Dendritic cell treated with granulocyte-macrophage colony-stimulating factor and Interleukin-4, amounts not matched to agents 40 ng/mL and 50 ng/mL, for 4 days (primary cell): ENCODE results near the gene WDR74.
A peak's percentile ranks its signal among the peaks of the same experiment; 100 is the strongest.
"Not testable (repeated sequence)": the region's sequence is repeated elsewhere in the genome, so short reads cannot be mapped to it uniquely, and the experiment has no call there.

Experiments
- H3K27ac Mint-ChIP-seq: one replicate; pipeline ENCODE4 v1.8.0; 2022; ENCODE audit warnings: mild to moderate bottlenecking, mixed read lengths
- H3K27me3 Mint-ChIP-seq: one replicate; pipeline ENCODE4 v1.8.0; 2022; ENCODE audit warnings: mild to moderate bottlenecking, mixed read lengths
- H3K36me3 Mint-ChIP-seq: one replicate; pipeline ENCODE4 v1.8.0; 2022; ENCODE audit warnings: low read depth, mixed read lengths
- H3K4me1 Mint-ChIP-seq: one replicate; pipeline ENCODE4 v1.8.0; 2022; ENCODE audit warnings: low read depth, mixed read lengths
- H3K4me3 Mint-ChIP-seq: one replicate; pipeline ENCODE4 v1.8.0; 2022; ENCODE audit warnings: mild to moderate bottlenecking, moderate library complexity, mixed read lengths
- H3K9me3 Mint-ChIP-seq: one replicate; pipeline ENCODE4 v1.8.0; 2022; ENCODE audit warnings: mixed read lengths
- intact Hi-C: fragments of 100-400 bp; cut with micrococcal nuclease; formaldehyde crosslinking; loops from one replicate; pipeline ENCODE4 v1.15.0; 2022

WDR74 gene

DNA sequence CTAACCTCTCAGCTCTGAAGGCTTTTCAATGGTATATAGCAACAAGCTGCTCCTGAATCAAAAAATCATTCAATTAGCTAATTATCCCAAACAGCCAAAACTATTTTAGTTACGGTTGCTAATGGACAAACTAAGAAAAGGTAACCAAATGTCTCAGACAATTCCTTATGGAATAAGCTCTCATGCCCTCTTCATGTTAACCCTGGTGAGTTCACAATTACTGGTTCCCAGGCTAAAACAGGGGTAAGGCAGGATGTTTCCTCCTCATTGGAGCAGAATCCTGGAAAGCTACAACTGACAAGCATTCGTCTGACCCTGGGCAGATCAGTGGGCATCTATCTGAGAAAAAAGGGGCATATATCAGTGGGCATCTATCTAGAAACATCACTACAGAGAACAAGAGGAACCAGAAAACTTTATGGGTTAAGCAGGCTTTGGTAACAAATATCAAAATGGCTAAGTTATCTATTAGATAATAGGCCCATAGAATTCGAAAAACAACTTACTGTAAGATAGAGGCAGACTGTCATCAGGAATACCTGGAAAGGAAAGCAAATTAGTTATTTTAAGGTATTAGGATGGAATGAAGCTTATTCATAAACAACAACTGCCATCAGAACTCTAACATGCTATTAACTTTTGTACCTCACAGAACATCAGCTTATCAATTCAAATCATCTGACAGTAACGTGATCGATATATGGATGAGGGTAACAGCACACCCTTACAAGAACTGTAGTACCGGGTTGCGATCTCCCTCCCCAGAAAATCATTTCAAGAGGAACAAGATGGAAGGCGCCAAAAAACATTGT, 14.8 kb upstream of the WDR74 start:
- Mint-ChIP-seq H3K36me3 (peaks cover 49% of the 10 kb centered on the region), H3K27me3 (no peaks in the 10 kb centered on the region)
- intact Hi-C loops: no loop called here

DNA sequence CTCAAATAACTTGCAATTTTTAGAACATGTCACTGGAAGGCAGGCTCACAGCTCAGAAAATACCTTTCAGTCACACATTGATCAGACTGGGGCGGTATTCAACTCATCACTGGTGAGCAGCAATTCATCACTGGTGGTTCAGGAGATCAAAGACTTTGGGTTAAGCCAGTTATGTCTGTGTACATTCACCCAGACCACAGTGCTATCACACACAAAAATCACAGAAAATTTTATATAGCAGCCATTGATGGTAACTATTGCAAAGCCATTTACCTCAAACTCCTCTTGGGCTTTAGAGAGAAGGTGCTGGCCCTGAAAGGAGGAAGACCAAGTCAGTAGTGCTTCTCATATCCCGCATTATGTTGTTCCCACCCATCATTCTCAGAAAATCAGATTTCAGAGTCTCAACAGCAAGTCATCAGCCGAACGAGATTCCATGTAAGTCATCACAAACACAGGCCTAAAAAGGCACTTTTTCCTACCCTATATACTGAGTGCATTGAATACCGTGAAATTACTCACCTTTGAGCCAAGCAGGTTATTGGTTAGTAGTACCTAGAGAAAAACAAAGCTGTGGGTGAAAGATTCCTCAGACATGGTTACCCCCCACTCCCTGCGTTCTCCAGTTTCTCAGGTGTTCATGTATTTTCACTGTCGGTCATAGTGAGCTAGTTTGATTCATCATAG, 14.0 kb upstream of the WDR74 start:
- Mint-ChIP-seq H3K4me3 (peak overlapping the region; percentile 98), H3K27ac (no peak overlapping the region), H3K27me3 (no peaks in the 10 kb centered on the region), H3K36me3 (peaks cover 49% of the 10 kb centered on the region), H3K4me1 (peaks cover 59% of the 10 kb centered on the region), H3K9me3 (no peaks in the 10 kb centered on the region)
- intact Hi-C loops: no loop called here

More for the DNA sequence above, 14.8 kb upstream of the WDR74 start:
- Mint-ChIP-seq H3K9me3 (no peaks in the 10 kb centered on the region), H3K4me1 (peaks cover 64% of the 10 kb centered on the region), H3K4me3 (peak overlapping the region; percentile 98), H3K27ac (peak overlapping the region; percentile 95)

DNA sequence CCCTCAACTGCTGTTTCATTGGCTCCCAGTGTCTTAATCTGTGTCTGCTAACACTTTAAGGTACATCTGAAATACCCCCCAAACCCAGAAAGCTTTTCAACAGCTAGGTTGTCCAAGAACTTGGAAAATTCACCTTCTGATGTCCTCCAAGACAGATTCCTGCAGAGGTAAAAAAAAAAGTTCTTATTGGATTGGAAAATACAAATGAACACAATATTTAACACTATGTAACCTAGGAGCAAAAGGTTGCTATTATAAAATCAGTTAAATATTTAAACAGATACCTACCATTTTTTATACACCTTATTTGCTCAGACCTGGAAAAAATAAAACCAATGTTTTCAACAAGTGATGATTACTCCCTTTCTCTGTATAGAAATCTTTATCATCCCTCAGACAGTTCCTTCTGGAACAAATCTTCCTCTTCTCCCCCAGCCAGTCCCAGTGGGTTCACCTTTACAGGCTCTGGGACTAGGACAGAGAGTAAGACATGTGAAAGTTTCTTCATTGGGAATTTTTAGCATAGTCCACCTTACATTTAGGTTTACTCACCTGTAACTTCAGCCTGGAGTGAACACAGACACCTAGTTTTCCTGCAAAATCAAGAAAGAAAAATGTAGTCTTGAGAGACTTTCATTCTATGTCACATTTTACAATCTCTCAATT, 13.3 kb upstream of the WDR74 start:
- no peak overlapping the region for H3K27ac Mint-ChIP-seq
- H3K36me3 Mint-ChIP-seq: peaks cover 49% of the 10 kb centered on the region
- H3K4me1 Mint-ChIP-seq: peaks cover 52% of the 10 kb centered on the region
- no peak overlapping the region for H3K4me3 Mint-ChIP-seq
- H3K9me3 Mint-ChIP-seq: no peaks in the 10 kb centered on the region
- intact Hi-C loops: no loop called here
- no peaks in the 10 kb centered on the region for H3K27me3 Mint-ChIP-seq

DNA sequence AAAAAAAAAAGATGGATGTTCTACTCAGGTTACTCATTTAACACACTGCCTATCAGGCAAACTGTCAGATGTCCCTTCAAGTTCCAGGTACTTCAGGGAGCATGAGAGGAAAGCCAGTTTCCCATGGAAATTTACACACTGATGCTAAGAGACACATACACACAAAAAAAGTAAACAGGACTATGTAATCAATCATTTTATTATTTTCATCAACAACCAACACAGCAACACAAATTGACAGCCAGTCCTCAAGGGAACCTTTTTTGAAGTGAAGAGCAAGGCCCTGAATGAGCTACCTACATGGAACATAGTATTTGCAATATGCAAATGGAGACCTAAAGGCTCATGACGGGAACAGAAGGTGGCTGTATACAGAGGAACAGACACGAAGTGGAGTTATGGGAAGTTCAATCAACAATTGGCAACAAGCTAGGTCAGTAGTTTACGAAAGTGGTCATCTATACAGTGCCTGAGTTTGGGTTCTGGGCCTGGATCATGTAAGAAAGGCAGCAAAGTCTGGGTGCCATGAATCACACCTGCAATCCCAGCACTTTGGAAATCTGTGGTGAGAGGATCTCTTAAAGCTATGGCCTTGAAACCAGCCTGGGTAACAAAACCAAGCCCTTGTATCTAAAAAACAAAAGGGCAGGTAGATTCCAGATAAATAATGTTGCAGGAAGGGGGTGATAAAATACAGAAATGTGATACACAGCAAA, 12.6 kb upstream of the WDR74 start:
- intact Hi-C loops: no loop called here
- peaks cover 45% of the 10 kb centered on the region for H3K4me1 Mint-ChIP-seq
- H3K27ac Mint-ChIP-seq: no peak overlapping the region
- H3K36me3 Mint-ChIP-seq: peaks cover 49% of the 10 kb centered on the region
- no peak overlapping the region for H3K4me3 Mint-ChIP-seq
- no peaks in the 10 kb centered on the region for H3K9me3 Mint-ChIP-seq
- H3K27me3 Mint-ChIP-seq: no peaks in the 10 kb centered on the region

DNA sequence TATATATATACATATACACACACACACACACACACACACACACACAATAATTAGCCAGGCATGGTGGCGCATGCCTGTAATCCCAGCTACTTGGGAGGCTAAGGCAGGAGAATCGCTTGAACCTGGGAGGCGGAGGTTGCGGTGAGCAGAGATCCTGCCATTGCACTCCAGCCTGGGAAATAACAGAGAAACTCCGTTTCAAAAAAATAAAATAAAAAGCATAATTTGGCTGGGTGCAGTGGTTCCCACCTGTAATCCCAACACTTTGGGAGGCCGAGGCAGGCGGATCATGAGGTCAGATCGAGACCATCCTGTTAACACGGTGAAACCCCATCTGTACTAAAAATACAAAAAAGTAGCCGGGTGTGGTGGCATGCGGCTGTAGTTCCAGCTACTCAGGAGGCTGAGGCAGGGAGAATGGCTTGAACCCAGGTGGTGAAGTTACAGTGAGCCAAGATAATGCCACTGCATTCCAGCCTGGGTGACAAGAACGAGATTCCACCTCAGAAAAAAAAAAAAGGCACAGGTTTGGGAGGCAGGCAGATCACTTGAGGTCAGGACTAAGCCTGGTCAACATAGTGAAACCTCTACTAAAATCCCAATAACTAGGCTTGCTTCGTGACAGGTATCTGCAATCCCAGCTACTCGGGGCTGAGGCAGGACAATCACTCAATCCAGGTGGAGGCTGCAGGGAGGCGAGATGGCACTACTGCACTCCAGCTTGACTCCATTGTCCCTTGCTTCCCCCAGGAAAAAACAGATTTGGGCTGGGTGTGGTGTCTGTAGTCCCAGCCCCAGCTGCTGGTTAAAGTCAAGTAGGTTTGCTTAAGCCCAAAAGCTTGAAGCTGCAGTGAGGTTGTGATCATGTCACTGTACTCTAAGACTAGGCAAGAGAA, 11.8 kb upstream of the WDR74 start:
- Mint-ChIP-seq H3K27me3 (no peaks in the 10 kb centered on the region), H3K27ac (no peak overlapping the region), H3K4me1 (peaks cover 38% of the 10 kb centered on the region), H3K4me3 (no peak overlapping the region), H3K36me3 (peaks cover 49% of the 10 kb centered on the region), H3K9me3 (no peaks in the 10 kb centered on the region)
- intact Hi-C loops: no loop called here

DNA sequence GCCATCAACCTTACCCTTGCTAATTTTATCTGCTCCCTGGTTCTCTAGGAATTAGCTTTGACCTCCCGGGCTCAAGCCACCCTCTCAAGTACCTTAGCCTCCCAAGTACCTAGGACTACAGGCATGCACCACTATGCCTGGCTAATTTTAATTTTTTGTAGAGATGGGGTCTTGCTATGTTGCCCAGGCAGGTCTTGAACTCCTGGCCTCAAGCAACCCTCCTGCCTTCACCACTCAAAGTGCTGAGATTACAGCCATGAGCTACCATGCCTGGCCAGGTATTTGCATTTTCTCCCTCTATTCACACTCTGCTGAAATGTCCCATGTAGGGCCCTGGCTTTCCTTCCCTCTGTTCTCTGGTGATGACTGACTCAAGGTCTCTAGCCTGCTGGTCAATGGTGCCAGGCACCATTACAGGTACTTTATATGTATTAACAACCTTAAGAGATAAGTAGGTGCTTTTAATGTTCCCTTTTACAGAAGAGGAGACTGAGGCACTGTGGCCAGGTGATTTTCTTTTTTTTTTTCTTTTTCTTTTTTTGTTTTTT, 8.5 kb upstream of the WDR74 start:
- Mint-ChIP-seq H3K9me3 (no peaks in the 10 kb centered on the region), H3K36me3 (peaks cover 16% of the 10 kb centered on the region), H3K4me1 (peaks cover 12% of the 10 kb centered on the region), H3K4me3 (no peak overlapping the region), H3K27ac (no peak overlapping the region), H3K27me3 (no peaks in the 10 kb centered on the region)
- intact Hi-C loops: no loop called here

DNA sequence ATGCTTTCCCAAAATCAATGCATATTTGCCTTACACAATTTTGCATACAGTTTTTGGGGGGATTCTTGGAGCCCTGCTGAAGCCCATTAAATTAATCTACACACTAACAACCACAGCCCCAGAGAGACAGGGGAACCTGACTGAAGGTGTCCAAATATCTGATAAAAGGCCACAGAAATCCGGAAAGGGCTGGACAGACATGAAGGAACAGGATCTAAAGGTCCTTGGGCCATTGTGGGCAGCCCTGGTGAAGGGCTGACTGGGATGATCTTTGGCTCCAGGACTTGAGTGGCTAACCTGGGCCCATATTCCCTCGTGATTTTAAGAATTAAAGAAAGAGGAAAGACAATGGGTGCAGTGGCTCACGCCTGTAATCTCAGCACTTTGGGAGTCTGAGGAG, 6.8 kb upstream of the WDR74 start:
- Mint-ChIP-seq H3K4me1 (no peaks in the 10 kb centered on the region), H3K27me3 (no peaks in the 10 kb centered on the region), H3K27ac (no peak overlapping the region), H3K36me3 (no peaks in the 10 kb centered on the region), H3K4me3 (no peak overlapping the region), H3K9me3 (no peaks in the 10 kb centered on the region)
- intact Hi-C loops: no loop called here

DNA sequence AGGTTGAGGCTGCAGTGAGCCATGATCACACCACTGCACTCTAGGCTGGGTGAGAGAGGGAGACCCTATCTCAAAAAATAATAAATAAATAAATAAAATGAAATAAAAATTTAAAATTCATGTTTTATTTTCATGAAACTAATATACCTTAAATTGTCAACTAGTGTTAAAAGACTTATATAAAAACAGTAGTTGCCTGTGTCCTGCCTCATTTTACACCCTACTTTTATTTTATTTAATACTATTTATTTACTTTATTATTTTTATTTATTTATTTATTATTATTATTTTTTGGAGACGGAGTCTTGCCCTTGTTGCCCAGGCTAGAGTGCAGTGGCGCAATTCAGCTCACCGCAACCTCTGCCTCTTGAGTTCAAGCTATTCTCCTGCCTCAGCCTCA, 4.8 kb upstream of the WDR74 start:
- intact Hi-C loops: no loop called here
- peaks cover 8% of the 10 kb centered on the region for H3K36me3 Mint-ChIP-seq
- H3K27ac Mint-ChIP-seq: no peak overlapping the region

DNA sequence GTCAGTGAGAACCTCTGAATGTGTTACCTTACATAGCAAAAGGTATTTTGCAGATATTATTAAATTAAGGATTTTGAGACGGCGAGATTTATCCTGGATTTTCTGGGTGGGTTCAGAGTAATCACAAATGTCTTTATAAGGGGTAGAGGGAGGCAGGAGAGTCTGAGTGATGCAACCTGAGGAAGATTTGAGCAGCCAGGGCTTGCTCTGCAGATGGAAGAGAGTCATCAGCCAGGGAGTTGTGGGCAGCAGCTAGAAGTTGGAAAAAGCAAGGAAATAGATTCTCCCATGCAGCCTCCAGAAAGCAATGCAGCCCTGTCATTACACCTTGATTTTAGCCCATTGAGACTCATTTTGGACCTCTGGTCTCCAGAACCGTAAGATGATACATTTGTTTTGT, 4.1 kb upstream of the WDR74 start:
- no peaks in the 10 kb centered on the region for H3K9me3 Mint-ChIP-seq
- H3K4me3 Mint-ChIP-seq: no peak overlapping the region
- intact Hi-C loops: loop anchor here (2.0 kb wide), 1 partner anchor 13 kb away; no protein-coding TSS in a partner anchor
- peaks cover 10% of the 10 kb centered on the region for H3K36me3 Mint-ChIP-seq
- H3K27ac Mint-ChIP-seq: no peak overlapping the region
- H3K27me3 Mint-ChIP-seq: no peaks in the 10 kb centered on the region
- H3K4me1 Mint-ChIP-seq: peaks cover 16% of the 10 kb centered on the region

More for the DNA sequence above, 4.8 kb upstream of the WDR74 start:
- Mint-ChIP-seq H3K4me3 (no peak overlapping the region), H3K27me3 (no peaks in the 10 kb centered on the region), H3K4me1 (peaks cover 10% of the 10 kb centered on the region), H3K9me3 (no peaks in the 10 kb centered on the region)

DNA sequence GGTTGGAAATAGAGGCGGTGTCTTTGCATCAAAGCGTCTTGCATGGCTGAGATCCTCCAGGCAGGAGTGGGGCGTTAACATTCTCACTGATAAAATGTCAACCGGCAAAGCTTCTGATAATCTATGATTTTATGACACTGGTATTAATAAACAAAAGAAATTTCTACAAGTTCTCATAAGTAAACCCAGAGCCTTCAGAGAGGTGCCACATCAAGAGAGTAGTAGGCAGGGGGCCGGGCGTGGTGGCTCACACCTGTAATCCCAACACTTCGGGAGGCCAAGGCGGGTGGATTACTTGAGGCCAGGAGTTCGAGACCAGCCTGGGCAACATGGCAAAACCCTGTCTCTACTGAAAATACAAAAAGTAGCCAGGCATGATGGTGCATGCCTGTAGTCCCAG, 3.5 kb upstream of the WDR74 start:
- not testable (repeated sequence) for H3K27ac Mint-ChIP-seq, H3K4me3 Mint-ChIP-seq, H3K9me3 Mint-ChIP-seq, H3K27me3 Mint-ChIP-seq
- peaks cover 10% of the 10 kb centered on the region for H3K36me3 Mint-ChIP-seq
- intact Hi-C loops: loop anchor here (1.0 to 2.0 kb wide), 2 partner anchors 14 to 38 kb away; no protein-coding TSS in a partner anchor
- peaks cover 16% of the 10 kb centered on the region for H3K4me1 Mint-ChIP-seq

DNA sequence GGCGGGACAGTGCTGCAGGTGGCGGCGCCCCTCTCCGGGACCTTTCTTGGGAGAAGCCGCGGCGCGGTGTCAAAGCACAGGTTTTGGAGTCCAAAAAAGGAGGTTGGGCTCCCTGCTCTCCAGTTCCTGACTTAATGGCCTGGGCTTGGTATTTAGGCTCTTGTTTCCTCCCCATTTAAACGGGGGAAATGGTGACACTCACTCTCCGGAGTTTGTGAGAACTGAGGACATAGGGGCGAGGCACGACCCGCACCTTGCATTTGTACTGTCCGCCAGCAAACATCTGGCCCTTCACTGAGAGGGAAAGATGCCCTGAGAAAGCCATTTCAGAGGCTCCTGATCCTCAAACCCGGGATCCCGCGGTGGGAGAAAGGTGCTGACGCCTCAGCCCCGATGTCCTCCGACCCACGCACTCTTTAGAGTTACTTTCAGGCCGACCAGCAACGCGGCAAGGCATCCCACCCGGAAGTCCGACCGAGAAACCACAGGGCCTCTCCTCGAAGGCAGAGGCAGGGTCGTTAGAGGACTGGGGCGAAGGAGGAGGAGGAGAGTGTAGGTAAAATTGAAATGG, 2.9 kb upstream of the WDR74 start:
- Mint-ChIP-seq H3K4me1 (peaks cover 22% of the 10 kb centered on the region), H3K4me3 (no peak overlapping the region), H3K27me3 (no peaks in the 10 kb centered on the region), H3K27ac (no peak overlapping the region), H3K9me3 (no peaks in the 10 kb centered on the region), H3K36me3 (peaks cover 17% of the 10 kb centered on the region)
- intact Hi-C loops: loop anchor here (1.0 to 2.0 kb wide), 2 partner anchors 15 to 39 kb away; no protein-coding TSS in a partner anchor

DNA sequence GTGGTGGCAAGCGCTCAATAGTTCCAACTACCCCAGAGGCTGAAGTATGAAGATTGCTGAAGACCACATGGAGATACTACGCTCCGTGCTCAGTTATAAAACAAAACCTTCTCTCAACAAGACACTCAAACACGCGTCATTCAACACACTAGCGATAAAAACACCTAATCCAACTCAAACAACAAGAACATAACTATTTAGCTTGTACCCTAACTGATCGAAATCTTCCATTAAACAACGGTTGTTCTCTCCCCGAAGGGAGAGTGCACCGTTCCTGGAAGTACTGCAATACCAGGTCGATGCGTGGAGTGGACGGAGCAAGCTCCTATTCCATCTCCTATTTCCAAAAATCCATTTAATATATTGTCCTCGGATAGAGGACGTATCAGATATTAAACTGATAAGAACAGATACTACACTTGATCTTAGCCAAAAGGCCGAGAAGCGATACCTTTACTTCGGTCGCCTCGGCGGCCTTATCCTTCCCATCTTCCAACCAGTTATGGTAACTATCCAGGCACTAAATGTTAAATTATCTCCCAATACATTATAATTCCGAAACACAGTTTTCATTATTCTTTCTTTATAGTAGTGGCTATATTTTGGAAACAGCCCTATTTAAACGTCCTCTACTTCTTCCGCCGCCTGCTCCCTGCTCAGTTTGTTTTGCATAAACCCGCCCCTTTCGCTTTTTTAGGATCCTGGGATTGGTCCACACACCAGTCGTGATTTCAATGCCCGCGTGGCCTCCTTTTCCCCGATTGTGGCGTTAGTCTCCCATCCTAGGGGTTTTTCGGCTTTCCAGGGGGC, 2.2 kb upstream of the WDR74 start:
- Mint-ChIP-seq H3K27ac (no peak overlapping the region), H3K4me3 (no peak overlapping the region), H3K9me3 (no peaks in the 10 kb centered on the region), H3K36me3 (peaks cover 23% of the 10 kb centered on the region), H3K27me3 (no peaks in the 10 kb centered on the region), H3K4me1 (peaks cover 25% of the 10 kb centered on the region)
- intact Hi-C loops: loop anchor here (1.0 to 2.0 kb wide), 5 partner anchors 15 to 113 kb away; partner anchors contain the start of genes NXF1, TMEM179B and TTC9C
